Femur (tissue), 1 donor: Measurements from ENCODE around the gene RPRD1A.
"Not testable (repeated sequence)": the region's sequence is repeated elsewhere in the genome, so short reads cannot be mapped to it uniquely, and the experiment has no call there.

ENCODE experiments used
- DNase-seq: peaks from one replicate; pipeline ENCODE4 v3.0.0-alpha.2; 2017

RPRD1A gene

GRCh38 chr18:35967866-35968265 lies 99.5 kb downstream of the RPRD1A start:
- DNase-seq = not testable (repeated sequence)

GRCh38 chr18:35964319-35964718 lies 103.0 kb downstream of the RPRD1A start:
- no peak for DNase-seq

- no peak for DNase-seq
Measured at GRCh38 chr18:35962320-35962719, 105.0 kb downstream of the RPRD1A start.

- DNase-seq = no peak
Measured at GRCh38 chr18:35956226-35956625, 111.1 kb downstream of the RPRD1A start.

- no peak for DNase-seq
Measured at GRCh38 chr18:35953688-35954087, 113.7 kb downstream of the RPRD1A start.

- no peak for DNase-seq
Measured at GRCh38 chr18:35950628-35950982, 116.8 kb downstream of the RPRD1A start.

GRCh38 chr18:35949903-35950627 lies 117.3 kb downstream of the RPRD1A start:
- DNase-seq = peak; percentile 61

- DNase-seq = no peak
Measured at GRCh38 chr18:35949090-35949489, 118.3 kb downstream of the RPRD1A start.

- DNase-seq = no peak
Measured at GRCh38 chr18:35948080-35948479, 119.3 kb downstream of the RPRD1A start.

- no peak for DNase-seq
Measured at GRCh38 chr18:35942661-35943060, 124.7 kb downstream of the RPRD1A start.

GRCh38 chr18:35942133-35942532 lies 125.2 kb downstream of the RPRD1A start:
- DNase-seq = no peak

- no peak for DNase-seq
Measured at GRCh38 chr18:35941299-35941698, 126.1 kb downstream of the RPRD1A start.
